Endothelial cell of umbilical vein (primary cell): ENCODE measurements around the gene NRGN.

Experiments
- CTCF ChIP-seq, 2 donors: IDR thresholded peaks; 1 replicate in 1 of 2; 2 replicates in 1 of 2; pipeline ENCODE4 v1.5.1; 2011; ENCODE audit warnings: low read length in 2 of 2, mild to moderate bottlenecking in 2 of 2, moderate library complexity in 2 of 2, control low read depth in 1 of 2, inconsistent platforms in 1 of 2, low read depth in 1 of 2; ENCODE audit not compliant: insufficient read depth in 1 of 2; ENCODE audit errors: extremely low read depth in 1 of 2
- EZH2 ChIP-seq: IDR thresholded peaks from 2 replicates; pipeline ENCODE4 v1.6.1; 2012; ENCODE audit warnings: borderline replicate concordance, low read depth, mild to moderate bottlenecking, moderate library complexity, low read length, inconsistent platforms; ENCODE audit not compliant: severe bottlenecking
- FOS ChIP-seq: IDR thresholded peaks from 2 replicates; pipeline ENCODE4 v1.6.1; 2011; ENCODE audit warnings: mild to moderate bottlenecking, low read length, moderate library complexity, borderline replicate concordance; ENCODE audit not compliant: insufficient read depth
- GATA2 ChIP-seq: IDR thresholded peaks from 2 replicates; pipeline ENCODE4 v1.7.0; 2011; ENCODE audit warnings: low read depth, mild to moderate bottlenecking, moderate library complexity, mixed read lengths, low read length; ENCODE audit not compliant: insufficient read length, insufficient read depth
- JUN ChIP-seq: IDR thresholded peaks from 2 replicates; pipeline ENCODE4 v1.6.1; 2011; ENCODE audit warnings: borderline replicate concordance, low read depth; ENCODE audit not compliant: insufficient read length, insufficient read depth
- MAX ChIP-seq: IDR thresholded peaks from 2 replicates; pipeline ENCODE4 v1.6.1; 2011; ENCODE audit not compliant: insufficient read depth, insufficient read length
- MYC ChIP-seq: IDR thresholded peaks from one replicate; pipeline ENCODE4 v1.6.1; 2011; ENCODE audit warnings: mild to moderate bottlenecking, low read depth, low read length
- POLR2A ChIP-seq: IDR thresholded peaks from 2 replicates; pipeline ENCODE4 v1.6.1; 2012; ENCODE audit warnings: low read depth, mild to moderate bottlenecking, control low read depth, low read length
- POLR2AphosphoS5 ChIP-seq: IDR thresholded peaks from 2 replicates; pipeline ENCODE4 v1.6.1; 2012; ENCODE audit warnings: low read depth, mild to moderate bottlenecking, control low read depth, low read length, moderate library complexity; ENCODE audit not compliant: insufficient read depth

DNA sequence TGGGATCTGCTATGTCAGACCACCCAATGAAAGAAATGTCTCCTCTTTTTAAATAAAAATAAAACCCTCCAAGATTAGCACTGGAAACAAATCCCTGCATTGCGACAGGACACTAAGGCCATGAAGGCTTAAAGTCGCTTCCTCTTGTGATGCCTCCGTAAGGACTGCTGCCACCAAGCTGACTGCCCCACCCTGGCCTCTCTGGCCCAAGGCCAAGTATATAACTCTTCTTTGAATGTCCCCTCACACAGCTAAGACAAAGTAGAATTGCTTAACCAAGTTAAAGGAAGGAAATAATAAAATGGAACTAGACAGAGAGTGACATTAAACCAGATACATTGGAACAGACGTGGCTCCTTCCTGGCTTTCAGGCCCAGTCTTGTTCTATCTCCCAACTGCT is 7.5 kb upstream of the NRGN start:
- TF ChIP-seq POLR2AphosphoS5 (no peak), CTCF (IDR thresholded peaks at IDR 0.05; ENCODE audit: extremely low read depth in 1 of 2, insufficient read depth in 1 of 2, low read depth in 1 of 2, low read length in 2 of 2) (no peak), POLR2A (no peak), EZH2 (no peak), FOS (no peak), JUN (no peak), MYC (no peak), MAX (no peak), GATA2 (no peak)
